Trophoblast cell (in vitro differentiated cells and primary cell): ENCODE results near the gene ALDH18A1.

Source experiments
- DNase-seq, 2 donors: peaks; one replicate each; pipeline ENCODE4 v3.0.0-alpha.2; 2016
- H2AFZ ChIP-seq: 2 replicates; pipeline ENCODE4 v1.6.1; 2013; ENCODE audit warnings: low read length, moderate library complexity, mild to moderate bottlenecking; ENCODE audit not compliant: insufficient read depth, poor library complexity
- H2AK5ac ChIP-seq: 2 replicates; pipeline ENCODE4 v1.6.1; 2013; ENCODE audit warnings: mild to moderate bottlenecking, low read length
- H2BK120ac ChIP-seq: 2 replicates; pipeline ENCODE4 v1.6.1; 2013; ENCODE audit warnings: low read length, mild to moderate bottlenecking, moderate library complexity; ENCODE audit not compliant: insufficient read depth, poor library complexity
- H2BK12ac ChIP-seq: 2 replicates; pipeline ENCODE4 v1.6.1; 2013; ENCODE audit warnings: mild to moderate bottlenecking, low read length, moderate library complexity
- H2BK5ac ChIP-seq: 2 replicates; pipeline ENCODE4 v1.6.1; 2013; ENCODE audit warnings: low read length, low read depth, moderate library complexity, mild to moderate bottlenecking; ENCODE audit not compliant: poor library complexity
- H3K14ac ChIP-seq: 2 replicates; pipeline ENCODE4 v1.6.1; 2013; ENCODE audit warnings: mild to moderate bottlenecking, low read length
- H3K18ac ChIP-seq: 2 replicates; pipeline ENCODE4 v1.6.1; 2013; ENCODE audit warnings: mild to moderate bottlenecking, low read length
- H3K23ac ChIP-seq: 2 replicates; pipeline ENCODE4 v1.6.1; 2013; ENCODE audit warnings: low read length
- H3K27ac ChIP-seq: 2 replicates; pipeline ENCODE4 v1.5.1; 2013; ENCODE audit warnings: low read depth, mild to moderate bottlenecking, inconsistent platforms, low read length, moderate library complexity
- H3K27me3 ChIP-seq: 2 replicates; pipeline ENCODE4 v1.6.1; 2013; ENCODE audit warnings: inconsistent platforms, mild to moderate bottlenecking, low read length, moderate library complexity; ENCODE audit not compliant: insufficient read depth
- H3K36me3 ChIP-seq, 2 experiments: 1 replicate in 1 of 2; 2 replicates in 1 of 2; pipeline ENCODE4 v1.6.1; 2013; ENCODE audit warnings: low read length in 2 of 2, mild to moderate bottlenecking in 2 of 2, moderate library complexity in 1 of 2; ENCODE audit not compliant: insufficient read depth in 2 of 2, control insufficient read depth in 1 of 2
- H3K4ac ChIP-seq: 2 replicates; pipeline ENCODE4 v1.6.1; 2013; ENCODE audit warnings: low read depth, mild to moderate bottlenecking, low read length, moderate library complexity
- H3K4me1 ChIP-seq, 2 experiments: 1 replicate in 1 of 2; 2 replicates in 1 of 2; pipeline ENCODE4 v1.6.1; 2013; ENCODE audit warnings: low read length in 2 of 2, mild to moderate bottlenecking in 2 of 2, moderate library complexity in 1 of 2; ENCODE audit not compliant: insufficient read depth in 2 of 2, control insufficient read depth in 1 of 2
- H3K4me2 ChIP-seq: 2 replicates; pipeline ENCODE4 v1.6.1; 2013; ENCODE audit warnings: inconsistent platforms, mild to moderate bottlenecking, low read length, moderate library complexity
- H3K4me3 ChIP-seq: 2 replicates; pipeline ENCODE4 v1.5.1; 2013; ENCODE audit warnings: mild to moderate bottlenecking, low read depth, low read length, inconsistent platforms
- H3K79me1 ChIP-seq: one replicate; pipeline ENCODE4 v1.6.1; 2013; ENCODE audit warnings: low read length
- H3K79me2 ChIP-seq: 2 replicates; pipeline ENCODE4 v1.6.1; 2013; ENCODE audit warnings: low read length, mild to moderate bottlenecking; ENCODE audit not compliant: control insufficient read depth, insufficient read depth, poor library complexity
- H3K9ac ChIP-seq: 2 replicates; pipeline ENCODE4 v1.6.1; 2013; ENCODE audit warnings: mild to moderate bottlenecking, low read length
- H3K9me3 ChIP-seq: 2 replicates; pipeline ENCODE4 v1.6.1; 2013; ENCODE audit warnings: low read depth, mild to moderate bottlenecking, control low read depth, inconsistent platforms, low read length; ENCODE audit not compliant: insufficient read depth
- H4K12ac ChIP-seq: 2 replicates; pipeline ENCODE4 v1.6.1; 2013; ENCODE audit warnings: low read depth, mild to moderate bottlenecking, low read length, moderate library complexity
- H4K8ac ChIP-seq: 2 replicates; pipeline ENCODE4 v1.6.1; 2013; ENCODE audit warnings: low read depth, mild to moderate bottlenecking, low read length, moderate library complexity
- H4K91ac ChIP-seq: one replicate; pipeline ENCODE4 v1.6.1; 2013; ENCODE audit warnings: low read depth, mild to moderate bottlenecking, low read length, moderate library complexity
- WGBS: extraction: QIAGEN DNeasy Blood & Tissue Kit; methylation state at CpG from one replicate; pipeline ENCODE4 v1.1.7; 2013; ENCODE audit warnings: missing lambda C conversion rate; ENCODE audit not compliant: insufficient read length, insufficient coverage; ENCODE audit errors: extremely low coverage; 5-methylcytosine and 5-hydroxymethylcytosine counted together

The ALDH18A1 gene

GRCh38 chr10:95616446-95616845 is 40.1 kb downstream of the ALDH18A1 start:
- H4K8ac ChIP-seq: no peak overlapping the region
- no peak overlapping the region for H3K23ac ChIP-seq
- no peak overlapping the region for H3K14ac ChIP-seq
- H3K27me3 ChIP-seq: no peaks in the 10 kb centered on the region
- no peak overlapping the region for H2BK5ac ChIP-seq
- peaks cover 29 to 44% of the 10 kb centered on the region in 2 experiments for H3K36me3 ChIP-seq
- H3K4ac ChIP-seq: no peak overlapping the region
- H2AFZ ChIP-seq: no peak overlapping the region
- no peaks in the 10 kb centered on the region for H3K79me2 ChIP-seq
- no peak overlapping the region for H3K4me3 ChIP-seq
- H3K27ac ChIP-seq: no peak overlapping the region
- no peaks in the 10 kb centered on the region for H3K9me3 ChIP-seq
- no peaks in the 10 kb centered on the region for H3K79me1 ChIP-seq
- no peak overlapping the region for H2BK12ac ChIP-seq
- H2BK120ac ChIP-seq: no peak overlapping the region
- no peak overlapping the region for H3K18ac ChIP-seq
- H3K9ac ChIP-seq: no peak overlapping the region
- no peak for DNase-seq
- H3K4me1 ChIP-seq: peaks cover 6 to 9% of the 10 kb centered on the region in 2 experiments
- WGBS: no CpG with 5 or more reads among the region's 4 CpGs
- no peak overlapping the region for H2AK5ac ChIP-seq
- no peak overlapping the region for H4K91ac ChIP-seq
- no peak overlapping the region for H3K4me2 ChIP-seq
- no peak overlapping the region for H4K12ac ChIP-seq

- Histone ChIP-seq H3K27me3 (no peaks in the 10 kb centered on the region), H3K4me3 (no peak overlapping the region), H3K23ac (no peak overlapping the region), H2BK120ac (no peak overlapping the region), H4K91ac (no peak overlapping the region), H4K8ac (no peak overlapping the region), H3K4me2 (no peak overlapping the region), H3K14ac (no peak overlapping the region), H3K79me2 (no peaks in the 10 kb centered on the region), H3K36me3 (peaks cover 45 to 67% of the 10 kb centered on the region in 2 experiments), H3K4me1 (peaks cover 6% of the 10 kb centered on the region in 2 experiments), H3K4ac (no peak overlapping the region), H4K12ac (no peak overlapping the region), H2AK5ac (no peak overlapping the region), H3K18ac (no peak overlapping the region), H3K27ac (no peak overlapping the region), H2BK5ac (no peak overlapping the region), H3K9me3 (no peaks in the 10 kb centered on the region), H2AFZ (no peak overlapping the region), H3K79me1 (no peaks in the 10 kb centered on the region), H3K9ac (no peak overlapping the region), H2BK12ac (no peak overlapping the region)
- no peak for DNase-seq
- WGBS: no CpG with 5 or more reads among the region's 2 CpGs
These were observed 43.2 kb downstream of the ALDH18A1 start for GRCh38 chr10:95613330-95613729.

GRCh38 chr10:95610727-95611126 is 45.8 kb downstream of the ALDH18A1 start:
- H3K27me3 ChIP-seq: no peaks in the 10 kb centered on the region
- peaks cover 45 to 77% of the 10 kb centered on the region in 2 experiments for H3K36me3 ChIP-seq
- no peak overlapping the region for H2BK12ac ChIP-seq
- H3K79me2 ChIP-seq: no peaks in the 10 kb centered on the region
- no CpG with 5 or more reads among the region's 3 CpGs for WGBS
- H3K4ac ChIP-seq: no peak overlapping the region
- DNase-seq: no peak
- no peak overlapping the region for H2AFZ ChIP-seq
- no peak overlapping the region for H2BK120ac ChIP-seq
- H4K8ac ChIP-seq: no peak overlapping the region
- no peak overlapping the region for H3K23ac ChIP-seq
- H3K27ac ChIP-seq: no peak overlapping the region
- H3K18ac ChIP-seq: no peak overlapping the region
- no peak overlapping the region for H4K12ac ChIP-seq
- no peak overlapping the region for H3K9ac ChIP-seq
- no peak overlapping the region for H2BK5ac ChIP-seq
- H3K4me2 ChIP-seq: no peak overlapping the region
- no peak overlapping the region for H4K91ac ChIP-seq
- H3K4me3 ChIP-seq: no peak overlapping the region
- no peaks in the 10 kb centered on the region for H3K79me1 ChIP-seq
- H2AK5ac ChIP-seq: no peak overlapping the region
- no peaks in the 10 kb centered on the region for H3K9me3 ChIP-seq
- H3K4me1 ChIP-seq: no peaks in the 10 kb centered on the region
- H3K14ac ChIP-seq: no peak overlapping the region

DNA sequence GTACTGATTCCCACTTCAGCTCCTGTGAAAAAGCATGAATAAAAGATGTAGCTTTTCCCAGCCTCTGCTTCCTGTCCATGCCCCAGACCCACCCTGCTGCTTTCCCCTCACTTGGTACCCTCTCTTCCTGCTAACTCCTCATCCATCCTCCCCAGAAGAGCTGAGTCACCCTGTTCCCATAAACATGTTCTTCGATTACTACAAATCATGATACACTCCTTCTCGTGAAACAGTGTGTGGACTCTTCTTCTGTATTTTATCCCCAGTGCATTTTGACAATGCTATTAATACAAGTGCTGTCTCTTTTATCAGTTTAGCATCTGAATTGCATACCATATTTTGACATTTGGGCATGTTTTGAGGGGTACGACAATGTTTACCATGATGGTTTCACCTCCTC is 49.6 kb downstream of the ALDH18A1 start:
- H2BK120ac ChIP-seq: no peak overlapping the region
- no peak overlapping the region for H4K8ac ChIP-seq
- no peak overlapping the region for H4K91ac ChIP-seq
- H2BK5ac ChIP-seq: no peak overlapping the region
- WGBS: no CpG with 5 or more reads among the region's 3 CpGs
- no peak overlapping the region for H3K4me3 ChIP-seq
- no peaks in the 10 kb centered on the region for H3K79me1 ChIP-seq
- no peak overlapping the region for H3K18ac ChIP-seq
- no peak overlapping the region for H3K4me2 ChIP-seq
- H2AK5ac ChIP-seq: no peak overlapping the region
- H3K36me3 ChIP-seq: peaks cover 40 to 48% of the 10 kb centered on the region in 2 experiments
- H2AFZ ChIP-seq: no peak overlapping the region
- DNase-seq: no peak
- no peak overlapping the region for H3K4ac ChIP-seq
- H3K4me1 ChIP-seq: peaks cover 8 to 9% of the 10 kb centered on the region in 2 experiments
- no peak overlapping the region for H3K27ac ChIP-seq
- H3K23ac ChIP-seq: no peak overlapping the region
- no peak overlapping the region for H4K12ac ChIP-seq
- H3K9me3 ChIP-seq: no peaks in the 10 kb centered on the region
- no peaks in the 10 kb centered on the region for H3K79me2 ChIP-seq
- no peak overlapping the region for H3K9ac ChIP-seq
- H3K27me3 ChIP-seq: no peaks in the 10 kb centered on the region
- H3K14ac ChIP-seq: no peak overlapping the region
- no peak overlapping the region for H2BK12ac ChIP-seq
